ENCODE data around the gene LRRC45. TPM values are rescaled to one million over a fixed set of nuclear protein-coding genes. Genes with fewer than 3 reads are reported as not detected.
"Not testable (repeated sequence)": the region's sequence is repeated elsewhere in the genome, so short reads cannot be mapped to it uniquely, and the experiment has no call there.

Gene LRRC45
- total RNA-seq, 2 donors from 2014 or later, result 11.8 to 15.4 TPM

DNA sequence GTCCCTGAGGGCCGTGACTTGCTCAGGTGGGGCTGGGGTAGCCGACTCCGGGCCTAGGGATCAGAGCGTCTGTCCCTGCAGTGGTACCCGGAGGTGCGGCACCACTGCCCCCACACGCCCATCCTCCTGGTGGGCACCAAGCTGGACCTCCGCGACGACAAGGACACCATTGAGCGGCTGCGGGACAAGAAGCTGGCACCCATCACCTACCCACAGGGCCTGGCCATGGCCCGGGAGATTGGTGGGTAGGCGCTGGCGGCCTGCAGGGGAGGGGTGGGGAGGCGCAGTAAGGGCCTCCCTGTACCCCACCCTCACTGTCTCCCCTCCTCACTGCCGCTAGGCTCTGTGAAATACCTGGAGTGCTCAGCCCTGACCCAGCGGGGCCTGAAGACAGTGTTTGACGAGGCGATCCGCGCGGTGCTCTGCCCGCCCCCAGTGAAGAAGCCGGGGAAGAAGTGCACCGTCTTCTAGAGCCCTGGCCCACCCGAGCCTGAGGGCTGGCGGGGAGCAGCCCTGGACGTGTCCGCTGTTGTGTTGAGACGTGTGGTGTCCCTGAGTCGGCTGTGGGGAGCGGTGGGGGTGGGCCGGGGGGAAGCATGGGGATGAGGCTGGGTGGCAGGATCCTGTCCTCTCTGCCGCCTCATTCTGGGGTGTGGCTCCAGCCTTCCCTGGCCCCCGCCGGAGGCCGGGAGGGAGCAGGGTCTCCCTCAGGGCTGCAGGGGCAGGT, 10.4 kb downstream of the LRRC45 start:
- no peak overlapping the region for H3K27ac Mint-ChIP-seq
- peaks cover 17% of the 10 kb centered on the region for H3K4me1 Mint-ChIP-seq (ENCODE audit: low read depth)
- H3K9me3 Mint-ChIP-seq, result no peaks in the 10 kb centered on the region
- peak overlapping the region in 1 of 2 donors; percentile 75 for H3K4me3 Mint-ChIP-seq
- DNase-seq (no peak), ATAC-seq (replicated peaks in 1 of 2) (no peak)
- no peaks in the 10 kb centered on the region for H3K36me3 Mint-ChIP-seq (ENCODE audit: insufficient read depth in 2 of 2)
- H3K27me3 Mint-ChIP-seq (ENCODE audit: low read depth), result no peaks in the 10 kb centered on the region

DNA sequence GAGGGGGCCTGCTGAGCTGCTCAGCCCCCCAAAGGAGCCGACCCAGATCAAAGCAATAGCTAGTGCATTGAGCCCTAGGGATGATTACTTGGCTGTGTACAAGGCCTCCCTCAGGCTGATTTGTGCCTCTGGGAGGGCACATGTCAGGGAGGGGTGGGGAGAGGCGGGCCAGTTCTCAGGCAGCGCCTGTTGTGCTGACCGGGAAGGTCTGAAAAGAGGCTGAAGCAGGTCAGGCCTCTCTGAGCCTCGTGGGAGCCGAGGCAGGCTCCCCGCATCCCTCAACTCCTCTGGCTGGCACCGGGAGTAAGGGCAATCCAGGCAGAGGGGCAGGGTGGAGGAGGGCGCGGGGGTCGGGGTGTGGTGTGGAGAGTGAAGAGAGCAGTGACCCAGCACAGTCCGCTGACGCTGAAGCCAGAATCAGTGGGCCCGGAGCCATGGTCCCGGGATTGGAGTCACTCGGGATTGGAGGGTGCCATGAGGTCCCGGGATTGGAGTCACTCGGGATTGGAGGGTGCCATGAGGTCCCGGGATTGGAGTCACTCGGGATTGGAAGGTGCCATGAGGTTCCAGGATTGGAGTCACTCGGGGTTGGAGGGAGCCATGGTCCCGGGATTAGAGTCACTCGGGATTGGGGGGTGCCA, 11.4 kb downstream of the LRRC45 start:
- Mint-ChIP-seq H3K4me3 (no peak overlapping the region), H3K9me3 (no peaks in the 10 kb centered on the region), H3K27ac (no peak overlapping the region), H3K27me3 (ENCODE audit: low read depth) (no peaks in the 10 kb centered on the region), H3K36me3 (ENCODE audit: insufficient read depth in 2 of 2) (no peaks in the 10 kb centered on the region), H3K4me1 (ENCODE audit: low read depth) (peaks cover 16% of the 10 kb centered on the region)
- DNase-seq, result no peak
- no peak for ATAC-seq (replicated peaks in 1 of 2)

DNA sequence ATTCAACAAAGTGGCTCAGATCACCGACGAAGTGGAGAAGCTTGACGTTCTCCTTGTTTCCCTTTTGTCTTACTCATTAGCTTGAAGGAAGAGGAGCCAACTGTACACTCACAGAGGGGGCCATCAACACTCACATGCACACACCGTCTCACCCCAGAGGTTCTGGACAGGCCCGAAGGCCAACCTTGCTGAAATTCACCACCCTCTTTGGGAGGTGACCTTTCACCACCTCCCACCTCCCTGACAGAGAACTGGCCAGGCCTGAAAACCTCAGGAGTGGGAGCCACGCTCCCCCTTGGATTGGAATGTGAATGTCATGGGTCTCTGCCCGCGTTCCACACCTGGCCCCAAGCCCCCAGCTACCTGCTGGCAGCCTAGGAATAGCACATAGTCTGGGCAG, 12.4 kb downstream of the LRRC45 start:
- H3K27me3 Mint-ChIP-seq (ENCODE audit: low read depth), result no peaks in the 10 kb centered on the region
- no peaks in the 10 kb centered on the region for H3K36me3 Mint-ChIP-seq (ENCODE audit: insufficient read depth in 2 of 2)
- H3K9me3 Mint-ChIP-seq, result no peaks in the 10 kb centered on the region
- no peak for ATAC-seq (replicated peaks in 1 of 2)
- no peak overlapping the region for H3K27ac Mint-ChIP-seq
- no peak for DNase-seq
- H3K4me3 Mint-ChIP-seq, result peak overlapping the region; percentile 41 to 86
- H3K4me1 Mint-ChIP-seq (ENCODE audit: low read depth), result peaks cover 12% of the 10 kb centered on the region

DNA sequence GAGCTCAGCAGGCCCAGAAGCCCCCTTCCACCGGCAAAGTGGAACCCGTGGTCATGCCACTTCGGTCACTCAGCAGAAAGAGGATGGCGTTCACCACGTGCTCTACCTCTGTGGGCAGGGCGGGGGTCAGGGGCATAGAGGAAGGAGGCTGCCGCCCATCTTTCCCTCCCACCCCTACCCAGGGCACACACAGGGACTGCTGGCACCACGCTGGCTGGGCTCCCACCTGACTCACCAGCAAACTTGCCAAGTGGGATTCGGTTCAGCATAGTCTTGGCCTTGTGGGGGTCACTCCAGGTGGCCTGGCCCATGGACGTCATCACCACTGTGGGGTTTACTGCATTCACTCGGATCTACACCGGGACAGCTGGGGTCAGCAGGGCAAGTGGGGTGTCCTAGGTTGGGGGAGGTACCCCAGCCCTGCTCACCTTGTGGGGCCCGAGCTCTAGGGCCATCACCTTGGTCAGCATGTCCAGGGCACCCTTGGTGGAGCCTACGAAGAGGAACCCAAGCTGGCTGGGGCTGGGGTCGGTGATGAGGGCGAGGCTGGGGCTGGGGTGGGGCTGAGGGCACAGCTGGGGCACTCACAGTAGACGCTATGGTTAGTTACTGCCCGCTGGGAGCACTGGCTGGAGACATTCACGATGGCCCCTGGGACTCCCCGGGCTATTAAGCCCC, 13.0 kb downstream of the LRRC45 start:
- DNase-seq, result no peak
- ATAC-seq (replicated peaks in 1 of 2), result no peak
- Mint-ChIP-seq H3K36me3 (ENCODE audit: insufficient read depth in 2 of 2) (no peaks in the 10 kb centered on the region), H3K27ac (no peak overlapping the region), H3K27me3 (ENCODE audit: low read depth) (no peaks in the 10 kb centered on the region), H3K9me3 (no peaks in the 10 kb centered on the region), H3K4me3 (peak overlapping the region; percentile 86 to 89), H3K4me1 (ENCODE audit: low read depth) (peaks cover 12% of the 10 kb centered on the region)

DNA sequence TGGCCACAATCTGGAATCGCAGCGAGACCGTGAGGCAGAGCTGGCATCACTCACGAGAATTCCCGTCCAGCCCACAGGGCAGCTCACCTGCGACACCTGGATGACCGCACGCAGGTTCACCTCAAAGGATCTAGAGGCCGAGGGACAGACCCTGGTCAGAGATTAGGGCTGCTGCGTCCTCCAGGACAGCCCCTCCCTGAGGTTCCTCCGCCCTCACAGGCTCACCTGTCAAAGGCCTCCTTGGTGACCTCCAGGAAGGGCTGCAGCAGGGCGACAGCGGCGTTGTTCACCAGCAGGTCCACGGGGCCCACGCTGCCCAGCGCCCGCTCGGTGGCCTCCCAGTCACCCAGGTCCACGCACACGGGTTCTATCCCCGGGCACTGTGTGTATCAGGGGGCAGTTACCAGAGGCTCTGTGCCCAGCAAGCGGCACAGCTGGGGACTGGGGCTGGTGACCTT, 13.6 kb downstream of the LRRC45 start:
- no peak for DNase-seq
- H3K27me3 Mint-ChIP-seq (ENCODE audit: low read depth), result no peaks in the 10 kb centered on the region
- H3K36me3 Mint-ChIP-seq (ENCODE audit: insufficient read depth in 2 of 2), result no peaks in the 10 kb centered on the region
- H3K4me3 Mint-ChIP-seq, result peak overlapping the region; percentile 86 to 89
- H3K27ac Mint-ChIP-seq, result no peak overlapping the region
- no peak for ATAC-seq (replicated peaks in 1 of 2)
- H3K4me1 Mint-ChIP-seq (ENCODE audit: low read depth), result peaks cover 12% of the 10 kb centered on the region
- no peaks in the 10 kb centered on the region for H3K9me3 Mint-ChIP-seq

DNA sequence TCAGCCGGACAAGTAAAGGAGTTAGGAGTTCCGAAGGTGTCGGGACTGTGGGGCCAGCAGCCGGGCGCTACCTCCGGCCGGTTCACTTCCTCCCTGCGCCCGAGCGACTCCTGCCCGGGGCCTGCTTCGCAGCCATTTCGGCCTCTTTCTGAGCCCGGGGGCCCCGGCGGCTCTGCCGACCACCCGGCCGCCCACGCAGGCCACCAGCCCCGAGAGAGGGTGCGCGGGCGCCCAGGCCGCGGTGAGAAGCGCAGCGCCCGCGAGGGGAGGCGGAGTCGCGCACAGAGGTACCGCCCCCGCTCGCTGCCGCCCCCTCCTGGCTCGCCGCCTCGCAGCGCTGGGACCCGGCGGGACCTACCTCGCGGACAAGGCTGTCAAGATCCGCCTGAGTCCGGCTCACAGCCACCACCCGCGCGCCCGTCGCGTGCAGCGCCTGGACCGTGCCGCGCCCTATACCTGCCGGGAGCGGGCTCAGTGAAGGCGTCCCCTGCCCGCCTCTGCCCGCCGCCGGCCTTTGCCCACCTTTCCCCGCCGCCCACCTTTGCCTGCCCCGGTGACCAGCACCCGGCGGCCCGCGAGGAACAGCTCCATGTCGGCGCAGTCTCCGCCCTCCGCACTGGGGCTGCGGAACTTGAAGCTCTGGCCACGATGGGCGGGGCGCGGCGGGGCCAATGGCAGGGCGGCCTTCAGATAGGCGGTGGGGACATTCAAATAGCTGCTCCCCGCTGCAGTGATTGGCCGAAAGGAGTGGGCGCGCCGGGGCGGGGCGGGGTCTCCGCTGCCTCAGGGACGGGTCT, 14.2 kb downstream of the LRRC45 start, which contains the start of gene DCXR:
Gene DCXR, minus strand, starts transcription at position 606 of the 797 bp plus-strand sequence. Its CDS starts 15 bp downstream, at position 591.
- ATAC-seq (replicated peaks in 1 of 2), result peak; percentile 95 to 96
- Mint-ChIP-seq H3K27ac (peak within 1 kb of the TSS; percentile 41), H3K4me1 (ENCODE audit: low read depth) (peaks cover 12% of the 10 kb centered on the region), H3K9me3 (no peaks in the 10 kb centered on the region), H3K36me3 (ENCODE audit: insufficient read depth in 2 of 2) (no peaks in the 10 kb centered on the region), H3K4me3 (peak within 1 kb of the TSS; percentile 86 to 89), H3K27me3 (ENCODE audit: low read depth) (no peaks in the 10 kb centered on the region)
- DNase-seq, result peak; percentile 99

DNA sequence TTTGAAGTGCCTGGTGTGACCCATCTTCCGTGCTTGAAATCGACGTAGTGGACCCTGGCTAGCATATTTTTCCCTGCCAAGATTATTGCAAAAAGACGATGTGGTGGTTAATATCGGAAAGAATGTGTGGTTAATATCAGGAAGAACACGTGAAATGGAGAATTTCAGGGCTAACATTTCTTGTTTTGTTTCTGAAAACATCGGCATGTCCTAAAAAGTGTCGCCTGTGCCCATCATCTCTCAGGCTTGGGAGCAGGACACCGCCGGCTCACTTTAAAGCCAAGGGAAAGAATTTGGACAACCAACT, 14.7 kb downstream of the LRRC45 start:
- peak overlapping the region; percentile 41 for H3K27ac Mint-ChIP-seq
- H3K9me3 Mint-ChIP-seq, result no peaks in the 10 kb centered on the region
- H3K4me1 Mint-ChIP-seq (ENCODE audit: low read depth), result peaks cover 11% of the 10 kb centered on the region

DNA sequence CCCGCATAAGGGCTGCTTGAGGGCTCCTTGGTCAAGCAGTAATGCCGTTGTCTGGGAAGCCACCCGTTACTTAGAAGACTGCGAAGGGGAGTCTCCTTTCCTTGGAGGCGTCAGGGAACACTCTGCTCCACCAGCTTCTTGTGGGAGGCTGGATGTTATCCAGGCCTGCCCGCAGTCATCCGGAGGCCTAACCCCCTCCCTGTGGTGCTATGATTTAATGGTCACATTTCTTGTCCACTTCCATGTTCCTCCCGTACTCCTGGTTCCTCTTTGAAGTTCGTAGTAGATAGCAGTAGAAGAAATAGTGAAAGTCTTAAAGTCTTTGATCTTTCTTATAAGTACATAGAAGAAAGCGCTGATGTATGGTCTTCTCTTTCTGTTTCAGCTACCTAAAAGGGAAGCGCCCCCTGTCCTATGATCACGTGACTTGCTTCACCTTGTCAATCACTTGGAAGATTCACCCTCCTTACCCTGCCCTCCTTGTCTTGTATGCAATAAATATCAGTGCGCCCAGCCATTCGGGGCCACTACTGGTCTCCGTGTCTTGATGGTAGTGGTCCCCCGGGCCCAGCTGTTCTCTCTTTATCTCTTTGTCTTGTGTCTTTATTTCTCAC, 15.8 kb downstream of the LRRC45 start:
- not testable (repeated sequence) for H3K9me3 Mint-ChIP-seq; H3K36me3 Mint-ChIP-seq (ENCODE audit: insufficient read depth in 2 of 2); ATAC-seq (replicated peaks in 1 of 2); DNase-seq; H3K27me3 Mint-ChIP-seq (ENCODE audit: low read depth); H3K4me1 Mint-ChIP-seq (ENCODE audit: low read depth); H3K27ac Mint-ChIP-seq
- H3K4me3 Mint-ChIP-seq, result peak overlapping the region; percentile 13 to 42

More for the DNA sequence above, 14.7 kb downstream of the LRRC45 start:
- H3K27me3 Mint-ChIP-seq (ENCODE audit: low read depth), result no peaks in the 10 kb centered on the region
- H3K36me3 Mint-ChIP-seq (ENCODE audit: insufficient read depth in 2 of 2), result no peaks in the 10 kb centered on the region
- ATAC-seq (replicated peaks in 1 of 2), result no peak
- peak overlapping the region; percentile 86 to 89 for H3K4me3 Mint-ChIP-seq
- DNase-seq, result no peak

DNA sequence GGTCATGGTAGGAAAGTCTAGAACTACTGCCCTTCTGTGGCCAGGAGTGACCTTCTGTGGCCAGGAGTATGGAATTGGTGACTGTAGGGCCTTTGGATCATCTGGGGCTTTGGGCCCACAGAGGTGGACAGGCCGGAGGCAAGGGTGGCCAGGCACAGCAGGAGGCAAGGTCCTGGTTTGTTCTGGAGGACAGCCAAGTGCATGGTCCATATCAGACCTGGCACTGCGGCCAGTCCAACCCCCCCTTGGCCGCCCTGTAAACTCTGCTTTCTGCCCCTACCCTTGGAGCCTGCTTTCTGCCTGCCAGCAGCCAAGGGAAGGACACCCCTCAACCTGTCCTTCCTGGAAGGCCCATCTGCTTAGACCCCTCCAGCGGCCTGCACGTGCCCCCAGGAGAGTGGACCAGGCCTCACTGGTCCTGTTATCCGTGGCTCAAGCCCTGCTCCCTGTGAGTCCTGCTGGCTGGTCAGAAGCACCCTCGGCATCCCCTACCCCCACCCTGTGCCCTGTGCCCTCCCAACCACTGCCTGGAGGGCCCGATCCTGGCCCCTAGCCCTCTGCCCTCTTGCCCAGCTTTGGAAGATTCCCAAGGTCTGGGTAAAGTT, 16.7 kb downstream of the LRRC45 start:
- no peak for DNase-seq
- H3K4me3 Mint-ChIP-seq, result no peak overlapping the region
- H3K27me3 Mint-ChIP-seq (ENCODE audit: low read depth), result no peaks in the 10 kb centered on the region
- H3K27ac Mint-ChIP-seq, result no peak overlapping the region
- no peaks in the 10 kb centered on the region for H3K36me3 Mint-ChIP-seq (ENCODE audit: insufficient read depth in 2 of 2)
- H3K4me1 Mint-ChIP-seq (ENCODE audit: low read depth), result peaks cover 8% of the 10 kb centered on the region
- H3K9me3 Mint-ChIP-seq, result no peaks in the 10 kb centered on the region
- no peak for ATAC-seq (replicated peaks in 1 of 2)

DNA sequence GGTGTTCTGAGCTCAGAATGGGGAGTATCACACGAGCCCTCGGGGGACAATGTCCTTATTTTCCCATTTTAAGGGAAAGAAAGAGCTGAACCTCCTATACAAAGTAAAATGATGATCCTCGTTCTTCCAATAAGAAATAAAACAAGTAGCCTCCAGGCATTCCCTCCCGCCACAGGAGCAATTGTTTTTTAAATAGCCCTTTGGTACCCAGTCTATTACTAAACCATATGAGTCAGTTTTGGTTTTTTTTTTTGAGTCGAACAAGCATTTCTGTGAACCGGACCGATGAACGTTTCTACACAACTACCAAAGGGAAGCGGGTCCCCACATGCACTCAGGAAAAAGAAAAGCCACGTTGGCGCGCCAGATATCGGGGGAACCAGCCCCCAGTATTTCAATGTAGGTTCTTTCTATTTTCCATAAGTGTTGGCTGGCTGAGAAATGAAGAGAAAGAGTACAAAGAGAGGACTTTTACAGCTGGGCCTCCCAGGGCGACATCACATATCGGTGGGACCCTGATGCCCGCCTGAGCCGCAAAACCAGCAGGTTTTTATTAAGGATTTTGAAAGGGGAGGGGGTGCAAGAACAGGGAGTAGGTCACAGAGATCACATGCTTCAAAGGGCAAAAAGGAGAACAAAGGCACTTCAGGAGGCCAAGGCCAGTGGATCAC, 18.2 kb downstream of the LRRC45 start:
- Mint-ChIP-seq H3K4me3 (no peak overlapping the region), H3K36me3 (ENCODE audit: insufficient read depth in 2 of 2) (no peaks in the 10 kb centered on the region), H3K4me1 (ENCODE audit: low read depth) (peaks cover 8% of the 10 kb centered on the region), H3K27me3 (ENCODE audit: low read depth) (no peaks in the 10 kb centered on the region), H3K9me3 (no peaks in the 10 kb centered on the region), H3K27ac (no peak overlapping the region)
- ATAC-seq (replicated peaks in 1 of 2) (no peak), DNase-seq (no peak)

DNA sequence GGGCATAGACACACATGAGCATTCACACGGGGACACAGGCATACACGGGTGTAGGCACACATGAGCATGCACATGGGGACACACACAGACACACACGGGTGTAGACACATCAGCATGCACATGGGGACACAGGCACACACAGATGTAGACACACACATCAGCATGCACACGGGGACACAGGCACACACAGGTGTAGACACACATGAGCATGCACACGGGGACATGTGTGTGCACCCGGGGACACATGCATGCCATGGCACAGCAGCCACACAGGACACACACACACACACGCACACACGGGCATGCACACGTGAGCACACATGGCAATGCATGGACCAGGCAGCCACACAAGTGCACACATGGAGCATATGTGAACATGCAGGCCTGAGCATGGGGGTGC, 19.5 kb downstream of the LRRC45 start:
- H3K36me3 Mint-ChIP-seq (ENCODE audit: insufficient read depth in 2 of 2), result no peaks in the 10 kb centered on the region
- peaks cover 7% of the 10 kb centered on the region for H3K4me1 Mint-ChIP-seq (ENCODE audit: low read depth)
- ATAC-seq (replicated peaks in 1 of 2) (no peak), DNase-seq (no peak)
- no peak overlapping the region for H3K4me3 Mint-ChIP-seq
- no peaks in the 10 kb centered on the region for H3K27me3 Mint-ChIP-seq (ENCODE audit: low read depth)
- no peak overlapping the region for H3K27ac Mint-ChIP-seq
- no peaks in the 10 kb centered on the region for H3K9me3 Mint-ChIP-seq

DNA sequence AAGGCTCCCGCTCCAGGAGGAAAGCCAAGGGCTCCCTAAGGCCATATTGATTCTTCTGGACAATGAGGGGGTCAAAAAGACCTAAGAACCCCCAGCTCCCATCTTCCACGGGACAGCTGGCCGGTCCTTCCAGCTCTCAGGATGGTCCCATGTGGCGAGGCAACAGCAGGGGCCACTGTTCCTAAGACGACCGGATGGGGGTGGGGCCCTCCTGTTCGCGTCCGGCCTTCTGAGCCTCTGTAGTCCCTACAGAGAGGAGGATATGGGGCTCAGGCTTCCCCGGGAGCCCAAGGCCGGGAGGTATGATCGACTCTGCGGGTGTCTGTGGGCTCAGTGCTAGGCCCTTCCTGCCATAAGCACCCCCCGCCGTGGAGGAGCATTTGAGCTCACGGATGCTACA, 20.4 kb downstream of the LRRC45 start:
- no peaks in the 10 kb centered on the region for H3K36me3 Mint-ChIP-seq (ENCODE audit: insufficient read depth in 2 of 2)
- H3K4me3 Mint-ChIP-seq, result no peak overlapping the region
- DNase-seq (no peak), ATAC-seq (replicated peaks in 1 of 2) (no peak)
- H3K9me3 Mint-ChIP-seq, result no peaks in the 10 kb centered on the region
- no peak overlapping the region for H3K27ac Mint-ChIP-seq
- H3K4me1 Mint-ChIP-seq (ENCODE audit: low read depth), result no peaks in the 10 kb centered on the region
- no peaks in the 10 kb centered on the region for H3K27me3 Mint-ChIP-seq (ENCODE audit: low read depth)

Data from activated T-cell treated with anti-CD3 and anti-CD28 coated beads, Interleukin-2, amount 50 U/mL, for 72 hours (primary cell).